CD4-positive, alpha-beta T cell treated with Interferon alpha-2 for 1 hour (primary cell): ENCODE results near the gene CCDC18.
A peak's percentile ranks its signal among the peaks of the same experiment; 100 is the strongest.
"Not testable (repeated sequence)": the region's sequence is repeated elsewhere in the genome, so short reads cannot be mapped to it uniquely, and the experiment has no call there.

Experiments used
- DNase-seq, 2 donors: peaks; one replicate each; pipeline ENCODE4 v3.0.0-alpha.2; 2020 to 2022

The CCDC18 gene

DNA sequence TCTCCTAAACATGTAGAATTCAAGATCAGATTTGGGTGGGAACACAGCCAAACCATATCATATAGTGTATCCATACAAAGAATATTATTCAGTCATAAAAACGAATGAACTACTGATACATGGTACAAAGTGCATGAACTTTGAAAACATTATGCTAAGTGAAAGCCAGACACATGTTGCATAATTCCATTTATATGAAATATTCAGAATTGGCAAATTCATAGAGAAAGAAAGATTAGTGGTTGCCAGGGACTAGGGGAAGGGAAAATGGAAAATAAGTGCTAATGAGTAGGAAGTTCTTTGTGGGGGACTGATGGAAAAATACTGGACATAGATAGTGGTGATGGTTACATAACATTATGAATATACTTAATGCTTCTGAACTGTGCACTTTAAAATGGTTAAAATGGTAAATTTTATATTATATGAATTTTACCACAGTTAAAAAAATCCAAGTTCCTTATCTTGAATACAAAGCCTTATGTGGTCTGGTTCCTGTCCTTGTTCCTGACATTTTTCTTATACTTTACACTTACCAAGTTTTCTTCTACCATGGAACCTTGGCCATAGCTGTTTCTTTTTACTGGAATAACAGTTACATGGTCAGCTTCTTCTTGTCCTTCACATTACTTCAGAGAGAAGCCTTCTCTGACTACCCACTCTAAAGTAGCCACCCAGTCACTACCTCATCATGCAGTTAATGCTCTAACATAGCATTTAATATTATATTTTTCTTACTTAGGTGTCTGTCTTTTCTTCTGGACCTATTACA lies 64.0 kb downstream of the CCDC18 start:
- no peak for DNase-seq

DNA sequence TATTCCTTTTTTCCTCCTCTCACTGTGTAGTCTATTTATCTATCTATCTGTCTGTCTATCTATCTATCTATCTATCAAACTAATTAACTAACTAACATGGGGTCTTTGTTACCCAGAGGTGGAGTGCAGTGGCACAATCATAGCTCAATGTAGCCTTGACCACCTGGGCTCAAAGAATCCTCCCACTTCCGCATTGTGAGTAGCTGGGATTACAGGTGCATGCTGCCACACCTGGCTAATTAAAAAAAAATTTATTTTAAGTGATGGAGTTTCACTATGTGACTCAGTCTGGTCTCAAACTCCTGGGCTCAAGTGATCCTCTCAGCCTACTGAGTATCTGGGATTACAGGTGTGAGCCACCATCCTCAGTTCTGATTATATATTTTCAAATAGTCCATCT lies 71.4 kb downstream of the CCDC18 start:
- DNase-seq, result no peak

DNA sequence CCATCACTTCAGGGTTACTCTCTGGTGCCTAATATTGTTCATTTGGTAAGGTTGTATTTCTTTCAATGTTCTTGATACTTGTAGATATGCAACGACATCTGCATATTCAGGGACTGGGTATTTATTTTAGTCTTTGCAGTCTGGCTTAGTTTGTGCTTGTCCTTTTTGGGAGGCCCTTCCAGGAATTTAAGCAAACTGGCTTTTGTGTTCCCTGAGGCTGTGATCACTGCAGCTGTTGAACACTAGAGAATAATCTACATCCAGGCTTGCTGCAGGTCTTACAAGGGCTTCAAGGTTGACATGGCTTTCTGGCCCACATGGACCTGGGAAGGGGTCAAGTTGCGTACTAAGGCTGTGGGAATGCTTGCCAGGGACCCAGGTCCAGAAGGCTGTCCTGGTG lies 72.1 kb downstream of the CCDC18 start:
- no peak for DNase-seq

DNA sequence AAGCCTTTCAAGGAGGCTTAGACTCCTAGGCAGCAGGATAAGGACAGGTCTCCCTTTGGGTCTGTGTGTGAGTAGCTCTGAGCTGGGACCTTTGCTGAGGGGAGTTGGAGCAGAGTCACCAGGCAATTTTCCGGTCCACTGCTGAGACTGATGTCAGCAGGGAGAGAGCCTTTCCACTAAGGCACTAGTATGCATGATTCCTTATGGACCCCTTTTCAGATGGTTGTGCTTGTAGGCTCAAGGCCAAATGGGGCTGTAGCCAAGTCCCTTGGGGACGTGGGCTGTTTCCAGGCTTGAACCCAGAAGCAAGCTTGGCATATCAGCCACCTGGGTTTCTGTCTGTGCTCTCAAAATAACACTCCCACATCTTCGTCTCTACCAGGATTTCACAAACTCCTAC lies 73.0 kb downstream of the CCDC18 start:
- no peak for DNase-seq

DNA sequence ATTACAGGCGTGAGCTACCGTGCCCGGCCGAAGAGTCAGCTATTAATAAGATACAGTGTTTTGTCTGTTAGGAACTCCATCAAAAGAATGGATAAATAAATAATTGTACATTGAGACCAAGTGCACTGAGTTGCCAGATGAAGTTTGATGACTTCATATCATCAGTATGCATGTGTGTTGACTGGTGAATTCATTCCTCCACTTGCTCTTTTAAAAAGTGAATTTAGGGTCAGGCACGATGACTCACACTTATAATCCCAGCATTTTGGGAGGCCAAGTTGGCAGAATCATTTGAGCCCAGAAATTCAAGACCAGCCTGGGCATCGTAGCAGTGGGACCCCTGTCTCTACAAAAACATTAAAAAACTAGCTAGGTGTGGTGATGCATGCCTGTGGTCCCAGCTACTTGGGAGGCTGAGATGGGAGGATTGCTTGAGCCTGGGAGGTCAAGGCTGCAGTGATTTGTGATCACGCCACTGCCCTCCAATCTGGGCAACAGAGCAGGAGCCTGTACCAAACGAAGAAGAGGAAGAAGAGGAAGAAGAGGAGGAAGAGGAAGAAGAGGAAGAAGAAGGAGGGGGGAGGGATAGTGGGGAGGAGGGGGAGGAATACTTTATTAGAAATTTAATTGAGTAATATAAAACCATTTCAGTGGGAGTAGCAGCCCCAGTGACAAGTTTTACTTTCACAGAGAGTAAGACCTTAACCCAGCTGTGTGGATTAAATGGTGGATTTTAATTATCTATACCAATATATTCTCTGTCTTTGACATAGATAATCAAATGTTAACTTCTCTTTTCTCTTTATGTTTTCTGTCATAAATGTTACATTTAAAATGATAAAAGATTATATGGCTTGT lies 74.9 kb downstream of the CCDC18 start:
- DNase-seq, result no peak

DNA sequence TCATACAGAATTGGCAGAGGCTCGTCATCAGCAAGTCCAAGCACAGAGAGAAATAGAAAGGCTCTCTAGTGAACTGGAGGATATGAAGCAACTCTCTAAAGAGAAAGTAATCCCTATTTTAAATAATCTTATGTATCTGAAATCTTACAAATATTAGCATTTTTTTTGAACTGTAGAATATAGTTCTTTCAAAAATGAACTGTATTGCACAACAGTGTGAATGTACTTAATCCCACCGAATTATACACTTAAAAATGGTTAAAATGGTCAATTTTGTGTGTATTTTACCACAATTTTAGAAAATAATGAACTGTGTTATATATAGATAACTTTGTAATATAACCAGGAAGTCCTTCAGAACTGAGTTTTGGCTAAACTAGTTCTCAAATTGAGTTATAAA lies 75.9 kb downstream of the CCDC18 start:
- DNase-seq, result no peak

DNA sequence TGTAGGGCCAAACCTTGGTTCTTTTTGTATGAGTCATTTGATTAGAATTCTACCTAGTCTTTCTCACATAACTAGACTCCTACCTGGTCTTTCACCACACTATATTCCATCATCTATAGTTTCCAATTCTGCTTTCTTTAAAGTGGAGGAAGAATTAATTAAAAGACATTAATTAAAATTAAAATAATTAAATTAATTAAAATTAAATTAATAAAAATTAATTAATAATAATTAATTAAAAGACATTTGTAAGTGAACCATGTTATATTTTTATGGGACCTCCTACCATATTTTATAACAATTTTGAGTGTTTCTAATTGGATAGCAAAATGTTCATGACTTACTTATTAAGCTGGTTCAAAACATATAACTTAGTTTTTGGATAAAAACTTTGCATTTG lies 77.4 kb downstream of the CCDC18 start:
- DNase-seq, result no peak

DNA sequence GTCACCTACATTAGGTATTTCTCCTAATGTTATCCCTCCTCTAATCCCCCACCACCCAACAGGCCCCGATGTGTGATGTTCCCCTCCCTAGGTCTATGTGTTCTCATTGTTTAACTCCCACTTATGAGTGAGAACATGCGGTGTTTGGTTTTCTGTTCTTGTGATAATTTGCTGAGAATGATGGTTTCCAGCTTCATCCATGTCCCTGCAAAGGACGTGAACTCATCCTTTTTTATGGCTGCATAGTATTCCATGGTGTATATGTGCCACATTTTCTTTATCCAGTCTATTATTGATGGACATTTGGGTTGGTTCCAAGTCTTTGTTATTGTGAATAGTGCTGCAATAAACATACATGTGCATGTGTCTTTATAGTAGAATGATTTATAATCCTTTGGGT lies 80.2 kb downstream of the CCDC18 start:
- not testable (repeated sequence) for DNase-seq

DNA sequence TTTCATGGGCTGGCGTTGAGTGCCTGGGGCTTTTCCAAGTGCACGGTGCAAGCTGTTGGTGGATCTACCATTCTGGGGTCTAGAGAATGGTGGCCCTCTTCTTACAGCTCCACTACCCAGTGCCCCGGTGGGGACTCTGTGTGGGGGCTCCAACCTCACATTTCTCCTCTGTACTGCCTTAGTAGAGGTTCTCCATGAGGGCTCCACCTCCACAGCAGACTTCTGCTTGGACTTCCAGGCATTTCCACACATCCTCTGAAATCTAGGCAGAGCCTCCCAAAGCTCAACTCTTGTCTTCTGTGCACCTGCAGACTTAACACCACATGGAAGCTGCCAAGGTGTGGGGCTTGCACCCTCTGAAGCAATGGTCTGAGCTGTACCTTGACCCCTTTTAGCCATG lies 82.1 kb downstream of the CCDC18 start:
- DNase-seq, result no peak

DNA sequence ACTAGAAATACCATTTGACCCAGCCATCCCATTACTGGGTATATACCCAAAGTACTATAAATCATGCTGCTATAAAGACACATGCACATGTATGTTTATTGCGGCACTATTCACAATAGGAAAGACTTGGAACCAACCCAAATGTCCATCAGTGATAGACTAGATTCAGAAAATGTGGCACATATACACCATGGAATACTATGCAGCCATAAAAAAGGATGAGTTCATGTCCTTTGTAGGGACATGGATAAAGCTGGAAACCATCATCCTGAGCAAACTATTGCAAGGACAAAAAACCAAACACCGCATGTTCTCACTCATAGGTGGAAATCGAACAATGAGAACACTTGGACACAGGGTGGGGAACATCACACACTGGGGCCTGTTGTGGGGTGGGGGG lies 88.4 kb downstream of the CCDC18 start:
- DNase-seq, result not testable (repeated sequence)

DNA sequence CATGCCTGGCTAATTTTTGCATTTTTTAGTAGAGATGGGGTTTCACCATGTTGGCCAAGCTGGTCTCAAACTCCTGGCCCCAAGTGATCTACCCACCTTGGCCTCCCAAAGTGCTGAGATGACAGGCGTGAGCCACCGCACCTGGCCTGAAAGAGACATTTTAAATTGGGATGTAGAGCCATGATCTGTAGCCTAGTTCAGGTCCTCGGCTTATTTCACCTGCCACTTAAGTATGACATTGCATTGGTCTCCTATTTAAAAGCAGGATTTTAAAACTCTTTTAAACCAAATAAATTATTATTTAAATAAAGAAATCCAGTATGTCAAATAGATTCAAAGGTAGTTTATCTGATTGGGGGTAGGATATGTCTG lies 94.7 kb downstream of the CCDC18 start:
- not testable (repeated sequence) for DNase-seq

DNA sequence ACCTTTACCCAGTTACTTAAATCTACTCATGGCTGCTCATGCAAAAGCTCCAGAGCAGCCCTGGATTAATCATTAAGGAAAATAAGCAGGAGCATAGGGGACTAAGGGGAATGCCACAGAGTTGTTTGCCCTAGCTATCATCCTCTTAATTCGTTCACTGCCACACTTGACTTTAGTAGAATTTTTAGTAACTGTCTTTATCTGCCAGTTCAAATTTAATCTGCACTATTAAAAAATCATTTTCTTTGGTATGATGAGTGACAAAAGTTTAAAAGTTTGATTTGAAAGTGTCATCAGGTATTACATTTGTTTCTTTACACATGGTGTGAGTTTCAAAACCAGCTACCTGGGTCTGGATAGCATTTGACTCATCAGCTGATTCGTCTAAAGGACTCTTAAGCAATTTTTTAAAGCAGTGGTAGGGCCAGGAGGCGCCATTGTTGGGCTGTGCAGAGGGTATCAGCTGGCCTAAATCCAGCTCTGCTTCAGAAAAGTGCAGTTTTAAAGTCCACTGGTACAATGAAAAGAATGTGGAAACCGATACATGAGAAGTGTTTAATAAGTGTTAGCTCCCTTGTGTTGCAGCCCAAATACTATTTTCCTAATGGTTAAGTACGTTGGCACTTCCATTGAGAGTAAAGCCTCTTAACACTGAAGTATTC lies 95.2 kb downstream of the CCDC18 start:
- DNase-seq, result no peak

DNA sequence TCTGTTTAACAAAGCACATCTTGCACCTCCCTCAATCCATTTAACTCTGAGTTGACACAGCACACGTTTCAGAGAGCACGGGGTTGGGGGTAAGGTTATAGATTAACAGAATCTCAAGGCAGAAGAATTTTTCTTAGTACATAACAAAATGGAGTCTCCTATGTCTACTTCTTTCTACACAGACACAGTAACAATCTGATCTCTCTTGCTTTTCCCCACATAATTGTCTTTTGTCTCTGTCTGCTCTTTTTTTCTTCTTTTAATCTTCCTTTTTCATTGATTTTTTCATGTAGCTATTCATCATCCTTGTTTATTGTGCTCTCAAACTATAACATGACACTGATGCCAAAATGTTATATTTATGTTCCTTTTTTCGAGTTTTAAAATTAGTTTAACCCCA lies 97.0 kb downstream of the CCDC18 start:
- not testable (repeated sequence) for DNase-seq

DNA sequence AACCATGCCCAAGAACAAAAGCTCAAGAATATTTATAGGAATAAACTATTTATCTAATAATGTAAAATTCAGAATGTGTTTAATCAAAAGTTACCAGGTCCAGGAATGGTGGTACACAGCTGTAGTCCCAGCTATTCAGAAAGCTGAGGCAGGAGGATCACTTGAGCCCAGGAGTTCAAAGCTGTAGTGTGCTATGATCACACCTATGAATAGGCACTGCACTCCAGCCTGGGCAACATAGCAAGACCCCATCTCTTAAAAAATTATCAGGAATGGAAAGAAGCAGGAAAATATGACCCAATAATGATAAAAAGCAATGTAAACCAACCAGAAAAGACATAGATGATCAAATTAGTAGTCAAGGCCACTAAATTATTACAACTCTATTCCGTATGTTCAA lies 103.0 kb downstream of the CCDC18 start:
- DNase-seq, result no peak

DNA sequence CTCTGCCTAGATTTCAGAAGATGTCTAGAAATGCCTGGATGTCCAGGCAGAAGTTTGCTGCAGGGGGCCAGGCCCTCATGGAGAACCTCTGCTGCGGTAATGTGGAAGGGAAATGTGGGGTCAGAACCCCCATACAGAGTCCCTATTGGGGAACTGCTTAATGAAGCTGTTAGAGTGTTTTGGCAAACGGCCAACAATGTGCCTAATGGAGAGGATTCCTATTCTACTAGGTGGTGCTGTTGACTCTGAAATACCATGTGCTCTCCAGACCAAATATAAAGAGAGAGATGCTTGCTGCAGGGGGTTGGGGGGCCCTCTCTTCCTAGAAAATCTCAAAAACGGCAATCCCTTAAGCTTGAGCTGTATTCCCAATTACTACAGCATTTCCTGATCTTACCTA lies 108.0 kb downstream of the CCDC18 start:
- DNase-seq, result no peak

DNA sequence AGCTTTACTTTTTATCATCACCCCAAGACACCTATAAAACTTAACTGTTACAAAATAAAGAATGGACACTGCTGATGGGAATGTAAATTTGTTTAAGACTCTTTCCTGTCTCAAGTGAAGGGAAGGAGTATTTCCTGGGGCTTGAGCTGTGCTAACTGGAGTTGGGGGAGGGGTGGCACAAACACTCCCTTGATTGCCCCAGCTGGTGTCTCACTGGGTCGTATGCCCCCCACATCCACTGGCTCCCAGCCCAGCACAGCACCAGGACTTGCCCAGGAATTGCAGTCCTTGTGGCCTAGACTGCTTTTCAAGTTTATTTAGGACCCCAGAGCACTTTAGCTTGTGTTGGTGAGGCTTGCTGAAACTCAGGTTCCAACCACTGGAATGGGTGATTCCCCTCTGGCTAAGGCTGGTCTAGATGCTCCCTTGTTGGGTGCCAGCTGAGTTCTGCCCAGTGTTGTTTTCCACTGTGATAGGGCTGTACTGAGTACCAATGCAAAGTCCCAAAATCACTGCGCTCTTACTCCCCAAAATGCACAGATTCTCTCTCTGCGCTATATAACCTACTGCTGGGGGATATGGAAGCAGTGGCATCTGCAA lies 116.1 kb downstream of the CCDC18 start:
- DNase-seq, result no peak

DNA sequence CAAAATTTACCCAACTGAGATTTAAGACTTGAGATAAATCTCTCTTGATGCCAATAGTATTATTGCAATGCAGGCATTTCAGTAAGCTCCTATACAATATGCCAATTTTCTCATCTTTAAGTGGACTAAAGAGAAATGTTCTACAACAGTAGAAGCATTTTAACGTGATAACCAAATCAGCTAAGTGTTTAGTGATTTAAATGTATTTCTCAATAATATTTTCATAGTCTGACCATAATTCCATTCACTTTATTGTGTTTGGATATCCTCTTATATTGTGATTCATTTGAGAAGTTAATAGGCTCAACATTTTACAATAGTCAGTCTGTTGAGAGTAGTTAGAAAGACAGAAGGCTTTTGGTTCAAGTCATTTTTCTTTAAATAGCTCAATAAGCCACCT lies 120.6 kb downstream of the CCDC18 start:
- no peak for DNase-seq

DNA sequence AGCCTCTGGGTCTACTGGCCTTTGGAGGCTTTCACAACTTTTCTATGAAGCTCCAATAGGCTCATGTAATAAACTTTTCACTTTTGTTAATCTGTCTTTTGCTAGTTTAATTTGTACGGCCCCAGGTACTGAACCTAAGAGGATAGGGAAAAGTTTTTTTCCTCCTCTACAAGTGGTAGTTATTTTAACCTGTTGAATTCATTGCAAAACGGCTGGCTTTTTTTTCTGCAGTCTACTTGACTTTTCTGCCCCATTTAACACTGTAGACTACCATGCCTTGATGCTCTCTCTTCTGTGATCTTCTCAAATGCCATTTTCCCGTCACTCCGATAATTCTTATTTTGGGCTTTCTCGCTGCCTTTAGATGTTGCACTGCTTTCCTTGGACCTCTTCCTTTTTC lies 121.6 kb downstream of the CCDC18 start:
- DNase-seq, result no peak

DNA sequence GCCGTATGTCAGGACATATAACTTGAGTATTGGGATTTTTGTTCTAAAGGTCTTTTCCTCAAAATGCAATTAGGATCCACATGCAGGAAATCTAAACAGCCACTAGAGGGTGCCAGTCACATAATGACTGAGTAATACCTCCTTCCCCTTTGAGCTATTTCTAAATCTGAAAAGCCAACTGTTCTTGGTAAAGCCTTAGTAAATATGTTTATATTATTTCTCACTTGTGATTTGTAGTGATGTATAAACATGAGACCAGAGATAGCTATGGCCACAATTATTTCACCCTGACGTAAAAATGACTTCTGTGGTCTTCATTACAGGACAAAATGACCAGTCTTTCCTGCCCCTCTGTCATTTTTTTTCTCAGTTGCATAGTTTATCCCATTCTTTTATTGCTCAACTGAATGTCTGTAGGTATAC lies 124.2 kb downstream of the CCDC18 start:
- DNase-seq, result peak; percentile 42 to 74

DNA sequence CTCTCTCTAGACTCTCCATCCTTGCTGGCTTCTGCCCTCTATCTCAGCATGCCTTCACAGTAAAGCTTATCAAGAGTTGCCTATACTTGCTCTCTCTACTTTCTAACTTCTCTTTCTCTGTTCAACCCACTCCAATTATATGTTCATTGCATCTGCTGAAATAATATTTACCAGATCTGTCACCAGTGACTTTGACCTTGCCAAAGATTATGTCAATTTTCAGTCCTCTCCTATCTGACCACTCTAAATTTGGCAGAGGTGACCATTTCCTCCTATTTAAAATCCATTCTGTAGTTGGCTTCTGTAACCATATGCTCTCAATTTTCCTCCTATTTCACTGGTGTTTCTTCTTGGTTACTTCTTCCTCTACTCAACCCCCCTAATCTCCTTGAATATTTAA lies 126.4 kb downstream of the CCDC18 start:
- DNase-seq, result no peak

DNA sequence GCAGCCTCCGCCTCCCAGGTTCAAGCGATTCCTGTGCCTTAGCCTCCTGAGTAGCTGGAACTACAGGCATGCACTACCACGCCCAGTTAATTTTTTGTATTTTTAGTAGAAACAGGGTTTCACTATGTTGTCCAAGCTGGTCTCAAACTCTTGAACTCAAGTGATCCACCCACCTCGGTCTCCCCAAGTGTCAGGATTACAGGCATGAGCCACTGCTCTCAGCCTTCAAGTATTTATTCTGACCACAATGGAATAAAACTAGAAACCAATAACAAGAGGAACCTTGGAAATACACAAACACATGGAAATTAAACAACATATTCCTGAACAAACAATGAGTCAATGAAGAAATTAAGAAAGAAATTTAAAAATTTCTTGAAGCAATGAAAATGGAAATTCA lies 132.5 kb downstream of the CCDC18 start:
- DNase-seq, result no peak

DNA sequence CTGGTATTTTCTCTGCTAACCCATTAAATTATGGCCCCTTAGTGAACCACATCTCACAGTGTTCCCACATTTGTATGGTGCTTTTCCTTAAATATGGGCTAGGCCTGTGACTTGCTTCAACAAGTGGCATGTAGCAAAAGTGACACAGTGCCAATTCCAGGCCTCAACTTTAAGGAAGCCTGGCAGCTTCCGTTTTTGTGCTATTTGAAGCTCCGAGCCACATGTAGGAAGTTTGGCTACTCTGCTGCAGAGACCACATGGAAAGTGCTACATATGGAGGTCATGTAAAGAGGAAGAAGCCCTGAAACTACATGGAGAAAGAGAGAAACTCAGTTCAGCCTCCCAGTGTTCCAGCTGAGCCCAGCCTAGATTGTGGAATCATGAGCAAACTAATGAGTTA lies 136.7 kb downstream of the CCDC18 start:
- DNase-seq, result peak in 1 of 2 donors; percentile 15

DNA sequence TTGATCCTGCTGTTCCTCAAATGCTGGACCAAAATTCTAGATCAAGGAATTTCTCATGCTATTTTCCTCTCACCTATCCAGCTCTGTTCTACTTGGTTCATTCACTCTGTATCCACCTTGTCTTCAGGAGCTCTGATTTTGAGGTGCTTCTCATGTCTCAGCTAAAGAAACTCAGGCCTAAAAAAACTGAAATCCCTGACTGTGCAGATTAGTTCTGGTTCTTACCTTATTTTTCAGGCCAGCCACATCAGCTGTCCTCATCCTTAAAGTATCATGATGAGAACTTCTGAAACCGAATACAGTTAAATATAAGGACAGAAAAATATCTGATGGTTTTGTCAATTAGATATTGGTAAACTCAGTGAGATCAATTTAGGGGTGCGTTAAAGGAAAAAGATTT lies 137.4 kb downstream of the CCDC18 start:
- DNase-seq, result no peak
